Endothelial cell of hepatic sinusoid (primary cell): ENCODE measurements around the gene DSC1.

Experiments used
- in situ Hi-C: cut with HindIII; loops from 2 replicates; pipeline ENCODE4 v1.10.0; 2017; ENCODE audit warnings: low sequenced_read_pairs

The DSC1 gene

GRCh38 chr18:31112804-31113203 lies 49.9 kb downstream of the DSC1 start:
- in situ Hi-C loops = no loop called here

GRCh38 chr18:31105733-31106132 lies 56.9 kb downstream of the DSC1 start:
- in situ Hi-C loops = no loop called here

- in situ Hi-C loops = no loop called here
These were observed 58.2 kb downstream of the DSC1 start for GRCh38 chr18:31104444-31104843.

- in situ Hi-C loops = no loop called here
These were observed 59.2 kb downstream of the DSC1 start for GRCh38 chr18:31103423-31103822.

GRCh38 chr18:31102941-31103340 lies 59.7 kb downstream of the DSC1 start:
- in situ Hi-C loops = no loop called here

- in situ Hi-C loops = no loop called here
These were observed 60.5 kb downstream of the DSC1 start, which contains the start of gene DSC2 for GRCh38 chr18:31102025-31102684. Gene DSC2 (minus strand): TSS chr18:31102421. CDS start chr18:31101971, 450 bp downstream.

- in situ Hi-C loops = no loop called here
These were observed 61.3 kb downstream of the DSC1 start for GRCh38 chr18:31101183-31102024.

- in situ Hi-C loops = no loop called here
These were observed 62.0 kb downstream of the DSC1 start for GRCh38 chr18:31100436-31101182.

GRCh38 chr18:31099450-31100230 lies 63.0 kb downstream of the DSC1 start:
- in situ Hi-C loops = no loop called here

GRCh38 chr18:31098878-31099277 lies 63.8 kb downstream of the DSC1 start:
- in situ Hi-C loops = no loop called here

GRCh38 chr18:31097666-31098065 lies 65.0 kb downstream of the DSC1 start:
- in situ Hi-C loops = no loop called here

- in situ Hi-C loops = no loop called here
These were observed 68.8 kb downstream of the DSC1 start for GRCh38 chr18:31093880-31094279.

- in situ Hi-C loops = no loop called here
These were observed 69.4 kb downstream of the DSC1 start for GRCh38 chr18:31093294-31093693.

GRCh38 chr18:31091350-31091749 lies 71.3 kb downstream of the DSC1 start:
- in situ Hi-C loops = no loop called here

GRCh38 chr18:31088532-31088931 lies 74.1 kb downstream of the DSC1 start:
- in situ Hi-C loops = no loop called here

- in situ Hi-C loops = no loop called here
These were observed 82.7 kb downstream of the DSC1 start for GRCh38 chr18:31079973-31080372.
